ENCODE data around the gene TFCP2. TPM values are rescaled to one million over a fixed set of nuclear protein-coding genes. Genes with fewer than 3 reads are reported as not detected.

The TFCP2 gene
- total RNA-seq, 1 donor from 2014 or later, result 3.0 TPM

DNA sequence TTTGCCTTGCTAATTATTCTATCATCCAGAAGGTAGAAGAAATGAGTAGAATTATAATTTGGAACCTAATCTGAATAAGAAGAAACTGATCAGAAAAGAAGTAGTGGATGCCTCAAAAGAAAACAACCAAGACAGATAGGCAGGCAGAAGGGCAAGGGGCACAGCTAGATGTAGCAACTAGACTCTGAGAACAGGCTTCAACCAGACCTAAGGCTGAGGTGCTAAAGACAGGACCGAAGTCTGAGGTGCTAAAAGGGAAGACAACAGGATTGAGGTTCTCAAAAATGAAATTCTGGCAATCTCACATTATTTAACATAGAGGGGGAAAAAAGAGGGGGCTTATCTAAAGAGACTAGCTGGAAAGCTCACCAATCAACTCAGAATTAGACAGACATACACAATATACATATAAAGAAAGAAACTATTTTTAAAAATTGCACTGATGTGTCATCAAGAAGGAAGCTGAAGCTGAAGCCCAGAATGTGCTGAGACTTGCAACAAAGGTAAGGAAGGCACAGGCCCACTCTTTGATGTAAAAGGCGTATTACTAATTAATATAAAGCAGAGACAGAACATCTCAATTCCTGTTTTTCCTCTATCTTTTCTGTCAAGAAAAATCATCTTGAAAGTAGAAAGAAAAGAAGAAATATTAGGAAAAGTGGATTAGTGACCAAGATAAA lies 45.7 kb downstream of the TFCP2 start:
- no peaks in the 10 kb centered on the region for H3K4me1 ChIP-seq
- TF ChIP-seq, protein P1, sequence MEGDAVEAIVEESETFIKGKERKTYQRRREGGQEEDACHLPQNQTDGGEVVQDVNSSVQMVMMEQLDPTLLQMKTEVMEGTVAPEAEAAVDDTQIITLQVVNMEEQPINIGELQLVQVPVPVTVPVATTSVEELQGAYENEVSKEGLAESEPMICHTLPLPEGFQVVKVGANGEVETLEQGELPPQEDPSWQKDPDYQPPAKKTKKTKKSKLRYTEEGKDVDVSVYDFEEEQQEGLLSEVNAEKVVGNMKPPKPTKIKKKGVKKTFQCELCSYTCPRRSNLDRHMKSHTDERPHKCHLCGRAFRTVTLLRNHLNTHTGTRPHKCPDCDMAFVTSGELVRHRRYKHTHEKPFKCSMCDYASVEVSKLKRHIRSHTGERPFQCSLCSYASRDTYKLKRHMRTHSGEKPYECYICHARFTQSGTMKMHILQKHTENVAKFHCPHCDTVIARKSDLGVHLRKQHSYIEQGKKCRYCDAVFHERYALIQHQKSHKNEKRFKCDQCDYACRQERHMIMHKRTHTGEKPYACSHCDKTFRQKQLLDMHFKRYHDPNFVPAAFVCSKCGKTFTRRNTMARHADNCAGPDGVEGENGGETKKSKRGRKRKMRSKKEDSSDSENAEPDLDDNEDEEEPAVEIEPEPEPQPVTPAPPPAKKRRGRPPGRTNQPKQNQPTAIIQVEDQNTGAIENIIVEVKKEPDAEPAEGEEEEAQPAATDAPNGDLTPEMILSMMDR (IDR thresholded peaks at IDR 0.05), result no peak
- H3K27me3 ChIP-seq, result no peaks in the 10 kb centered on the region
- H3K4me3 ChIP-seq, result no peak overlapping the region
- intact Hi-C loops (cut with DNase I), result no loop called here
- no peak overlapping the region for H3K27ac ChIP-seq
- peaks cover 4 to 10% of the 10 kb centered on the region in 2 donors for H3K36me3 ChIP-seq
- no peak for DNase-seq (ENCODE audit: low spot score in 2 of 2)
- no peaks in the 10 kb centered on the region for H3K9me3 ChIP-seq

DNA sequence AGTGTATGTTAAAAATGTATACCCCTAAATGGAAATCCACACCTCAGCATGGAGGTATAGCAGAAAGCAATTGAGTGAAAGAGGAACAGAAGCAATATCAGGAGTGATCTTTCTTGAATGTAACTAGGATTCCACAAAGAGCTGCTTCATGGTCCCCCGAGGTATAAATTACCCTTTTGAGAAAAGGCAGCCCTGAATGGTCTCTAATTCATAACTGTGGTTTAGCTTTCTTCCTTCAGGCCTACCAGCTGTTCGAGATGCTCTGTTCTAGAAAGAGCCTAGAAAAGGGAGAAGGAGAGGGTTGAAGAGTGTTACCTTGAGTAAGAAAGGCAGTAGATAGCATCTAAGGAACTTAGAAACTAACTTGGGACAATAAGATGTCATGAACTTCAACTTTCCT lies 46.6 kb downstream of the TFCP2 start:
- no peak for DNase-seq (ENCODE audit: low spot score in 2 of 2)
- no peak overlapping the region for H3K27ac ChIP-seq
- no peaks in the 10 kb centered on the region for H3K4me1 ChIP-seq
- intact Hi-C loops (cut with DNase I), result no loop called here
- H3K4me3 ChIP-seq, result no peak overlapping the region
- H3K27me3 ChIP-seq, result no peaks in the 10 kb centered on the region
- peaks cover 4 to 10% of the 10 kb centered on the region in 2 donors for H3K36me3 ChIP-seq
- H3K9me3 ChIP-seq, result no peaks in the 10 kb centered on the region
- TF ChIP-seq, protein P1 (IDR thresholded peaks at IDR 0.05), result no peak

DNA sequence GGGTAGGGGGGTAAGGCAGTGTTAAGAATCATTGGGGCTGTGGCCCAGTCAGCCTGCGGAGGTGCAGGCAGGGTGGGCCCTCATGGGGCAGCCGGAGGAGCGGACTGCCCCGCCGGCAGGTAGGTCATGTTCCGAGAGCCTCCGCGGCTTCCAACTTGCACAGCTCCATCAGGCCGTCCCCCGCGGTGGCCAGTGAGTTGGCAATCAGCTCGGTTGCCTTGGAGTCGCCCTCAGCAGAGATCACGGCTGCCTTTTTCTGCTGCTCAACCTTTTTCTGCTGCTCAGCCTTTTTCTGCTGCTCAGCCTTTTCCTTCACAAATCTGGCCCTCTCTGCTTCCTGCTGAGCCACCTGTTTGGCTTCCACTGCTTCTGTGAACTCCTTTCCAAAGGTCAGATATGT lies 48.4 kb downstream of the TFCP2 start:
- Histone ChIP-seq H3K4me3 (no peak overlapping the region), H3K27ac (no peak overlapping the region), H3K27me3 (no peaks in the 10 kb centered on the region), H3K9me3 (no peaks in the 10 kb centered on the region), H3K4me1 (no peaks in the 10 kb centered on the region), H3K36me3 (peaks cover 4 to 10% of the 10 kb centered on the region in 2 donors)
- intact Hi-C loops (cut with DNase I), result no loop called here
- DNase-seq (ENCODE audit: low spot score in 2 of 2), result no peak
- TF ChIP-seq, protein P1 (IDR thresholded peaks at IDR 0.05), result no peak

DNA sequence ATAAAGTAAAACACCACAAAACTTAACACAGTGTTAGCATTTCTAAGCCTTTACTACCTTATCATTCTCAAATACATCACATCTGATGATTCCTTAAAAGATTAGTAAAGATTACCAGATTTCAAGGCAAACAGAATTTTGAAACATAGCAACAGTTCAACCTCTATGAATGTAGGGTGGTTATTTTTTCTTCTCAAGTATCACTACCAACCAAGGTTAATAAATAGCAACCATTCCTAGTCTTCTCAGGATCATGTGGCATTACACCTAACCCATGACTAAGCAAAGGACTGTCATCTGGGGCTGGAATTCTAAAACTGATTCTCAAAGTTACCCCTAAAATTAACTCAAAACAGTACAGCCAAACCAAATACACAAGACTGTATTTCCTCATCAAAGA lies 50.1 kb downstream of the TFCP2 start:
- intact Hi-C loops (cut with DNase I), result no loop called here
- TF ChIP-seq, protein P1 (IDR thresholded peaks at IDR 0.05), result no peak

DNA sequence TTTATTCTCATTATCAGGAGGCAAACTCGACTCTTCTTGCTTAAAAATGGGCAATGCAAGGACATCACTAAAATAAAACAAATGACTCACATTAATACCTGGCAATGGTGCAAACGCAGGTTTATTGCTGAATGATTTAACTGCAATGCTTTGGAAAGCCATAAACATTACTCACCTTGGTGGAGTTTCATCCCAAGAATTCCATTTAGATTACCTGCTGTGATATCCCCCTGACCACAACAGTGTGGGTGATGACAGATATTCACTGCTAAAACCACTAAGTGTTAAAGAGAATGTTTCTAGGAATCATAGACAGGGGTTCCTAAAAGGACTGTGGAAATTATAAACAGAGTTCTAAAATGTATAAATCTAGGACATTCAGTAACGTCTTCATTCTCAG lies 54.2 kb downstream of the TFCP2 start:
- intact Hi-C loops (cut with DNase I), result no loop called here

More for the DNA sequence above, 50.1 kb downstream of the TFCP2 start:
- H3K9me3 ChIP-seq, result no peaks in the 10 kb centered on the region
- H3K27ac ChIP-seq, result no peak overlapping the region
- H3K4me3 ChIP-seq, result no peak overlapping the region
- no peaks in the 10 kb centered on the region for H3K27me3 ChIP-seq
- no peak for DNase-seq (ENCODE audit: low spot score in 2 of 2)
- no peaks in the 10 kb centered on the region for H3K4me1 ChIP-seq
- H3K36me3 ChIP-seq, result peaks cover 10 to 20% of the 10 kb centered on the region in 2 donors

More for the DNA sequence above, 54.2 kb downstream of the TFCP2 start:
- Histone ChIP-seq H3K4me1 (no peaks in the 10 kb centered on the region), H3K27ac (no peak overlapping the region), H3K9me3 (no peaks in the 10 kb centered on the region), H3K27me3 (no peaks in the 10 kb centered on the region), H3K36me3 (peaks cover 13 to 39% of the 10 kb centered on the region in 2 donors), H3K4me3 (no peak overlapping the region)
- DNase-seq (ENCODE audit: low spot score in 2 of 2), result no peak
- TF ChIP-seq, protein P1 (IDR thresholded peaks at IDR 0.05), result no peak
